NCI-H345 treated with DMSO at 0.1 percent for 48 hours (cell line): Measurements from ENCODE around the gene PNPLA5.

Experiments used
- DNase-seq: peaks from one replicate; lab custom pipeline; 2025; ENCODE audit not compliant: unreplicated experiment; lab: John Stamatoyannopoulos, UW

PNPLA5 gene

GRCh38 chr22:43901976-43902643 is 10.3 kb upstream of the PNPLA5 start:
- no peak for DNase-seq

- no peak for DNase-seq
Observed at GRCh38 chr22:43900206-43900605, 8.4 kb upstream of the PNPLA5 start.

- no peak for DNase-seq
Observed at GRCh38 chr22:43897751-43898261, 6.0 kb upstream of the PNPLA5 start.

GRCh38 chr22:43895986-43896645 is 4.3 kb upstream of the PNPLA5 start:
- DNase-seq, result no peak

GRCh38 chr22:43894122-43894521 is 2.3 kb upstream of the PNPLA5 start:
- DNase-seq, result no peak

- DNase-seq, result no peak
Observed at GRCh38 chr22:43893266-43893665, 1.5 kb upstream of the PNPLA5 start.

- DNase-seq, result no peak
Observed at GRCh38 chr22:43892183-43892894, 526 bp upstream of the PNPLA5 start.

- DNase-seq, result no peak
Observed at GRCh38 chr22:43890901-43891331, 897 bp downstream of the PNPLA5 start.

GRCh38 chr22:43889860-43890253 is 2.0 kb downstream of the PNPLA5 start:
- no peak for DNase-seq

GRCh38 chr22:43889201-43889859 is 2.5 kb downstream of the PNPLA5 start:
- no peak for DNase-seq

GRCh38 chr22:43888740-43889139 is 3.1 kb downstream of the PNPLA5 start:
- DNase-seq, result no peak

- DNase-seq, result no peak
Observed at GRCh38 chr22:43887391-43887790, 4.4 kb downstream of the PNPLA5 start.

- DNase-seq, result no peak
Observed at GRCh38 chr22:43886231-43886630, 5.6 kb downstream of the PNPLA5 start.

GRCh38 chr22:43885786-43886185 is 6.0 kb downstream of the PNPLA5 start:
- no peak for DNase-seq

- no peak for DNase-seq
Observed at GRCh38 chr22:43885319-43885671, 6.5 kb downstream of the PNPLA5 start.

- peak; percentile 2 for DNase-seq
Observed at GRCh38 chr22:43884600-43885318, 7.1 kb downstream of the PNPLA5 start.

- DNase-seq, result no peak
Observed at GRCh38 chr22:43883719-43884415, 7.9 kb downstream of the PNPLA5 start.

- peak; percentile 25 for DNase-seq
Observed at GRCh38 chr22:43883012-43883661, 8.7 kb downstream of the PNPLA5 start.

GRCh38 chr22:43882122-43882767 is 9.6 kb downstream of the PNPLA5 start:
- no peak for DNase-seq
